ENCODE measurements around the gene SLC9B1. TPM values are rescaled to one million over a fixed set of nuclear protein-coding genes. Genes with fewer than 3 reads are reported as not detected.
"Not testable (repeated sequence)": the region's sequence is repeated elsewhere in the genome, so short reads cannot be mapped to it uniquely, and the experiment has no call there.

The SLC9B1 gene
- polyA plus RNA-seq, 1 donor (not counting 4 experiments of a cell fraction or from before 2014, with no cell fraction given), result 0.07 TPM

- H3K36me3 ChIP-seq (ENCODE audit: control insufficient read depth in 2 of 2, extremely low read depth in 1 of 2, insufficient read depth in 2 of 2, low read length in 2 of 2); dilution Hi-C loops (cut with MboI; ENCODE audit: extremely low pct_ligation_motif_present, low sequenced_read_pairs); H3K27ac ChIP-seq (ENCODE audit: control insufficient read depth, insufficient read depth, low read length); H3K9me3 ChIP-seq (ENCODE audit: control insufficient read depth, low read depth, low read length); H3K9ac ChIP-seq (ENCODE audit: control insufficient read depth, extremely low read depth, insufficient read depth, low read length); H3K4me2 ChIP-seq (ENCODE audit: control insufficient read depth, extremely low read depth, insufficient read depth, low read depth, low read length); H2AFZ ChIP-seq (ENCODE audit: control insufficient read depth, low read length); H3K9me1 ChIP-seq (ENCODE audit: control insufficient read depth, extremely low read depth, insufficient read depth, low read length); FAIRE-seq; H4K20me1 ChIP-seq (ENCODE audit: control insufficient read depth, extremely low read depth, insufficient read depth, low read length); DNase-seq (ENCODE audit: low read depth, low spot score); H3K79me2 ChIP-seq (ENCODE audit: control insufficient read depth, insufficient read depth, low read length); H3K4me3 ChIP-seq (ENCODE audit: control insufficient read depth in 2 of 3, extremely low read depth in 1 of 3, insufficient read depth in 2 of 3, low read depth in 1 of 3, low read length in 3 of 3); H3K27me3 ChIP-seq (ENCODE audit: control insufficient read depth, extremely low read depth, insufficient read depth, low read length): not testable (repeated sequence)
- H3K4me1 ChIP-seq (ENCODE audit: control insufficient read depth, extremely low read depth, insufficient read depth, low read length), result peaks cover 11% of the 10 kb centered on the region
These were observed 130.9 kb downstream of the SLC9B1 start for GRCh38 chr4:102888570-102888969.

- no peaks in the 10 kb centered on the region for H4K20me1 ChIP-seq (ENCODE audit: control insufficient read depth, extremely low read depth, insufficient read depth, low read length)
- no peak for DNase-seq (ENCODE audit: low read depth, low spot score)
- TF ChIP-seq EZH2 (IDR thresholded peaks at IDR 0.05; ENCODE audit: low read length) (no peak), CTCF (optimal IDR thresholded peaks at IDR 0.05 in 1 of 3, IDR thresholded peaks at IDR 0.05 in 1 of 3, conservative IDR thresholded peaks at IDR 0.05 in 1 of 3; ENCODE audit: extremely low read depth in 1 of 3, insufficient read depth in 2 of 3, low read length in 3 of 3) (no peak)
- no peaks in the 10 kb centered on the region for H3K79me2 ChIP-seq (ENCODE audit: control insufficient read depth, insufficient read depth, low read length)
- no peaks in the 10 kb centered on the region for H3K9me3 ChIP-seq (ENCODE audit: control insufficient read depth, low read depth, low read length)
- H3K9ac ChIP-seq (ENCODE audit: control insufficient read depth, extremely low read depth, insufficient read depth, low read length), result no peak overlapping the region
- no peak overlapping the region for H3K4me2 ChIP-seq (ENCODE audit: control insufficient read depth, extremely low read depth, insufficient read depth, low read depth, low read length)
- no peak overlapping the region for H3K27ac ChIP-seq (ENCODE audit: control insufficient read depth, insufficient read depth, low read length)
- no peaks in the 10 kb centered on the region for H3K27me3 ChIP-seq (ENCODE audit: control insufficient read depth, extremely low read depth, insufficient read depth, low read length)
- dilution Hi-C loops (cut with MboI; ENCODE audit: extremely low pct_ligation_motif_present, low sequenced_read_pairs), result no loop called here
- no peaks in the 10 kb centered on the region for H3K4me1 ChIP-seq (ENCODE audit: control insufficient read depth, extremely low read depth, insufficient read depth, low read length)
- H3K4me3 ChIP-seq (ENCODE audit: control insufficient read depth in 2 of 3, extremely low read depth in 1 of 3, insufficient read depth in 2 of 3, low read depth in 1 of 3, low read length in 3 of 3), result no peak overlapping the region
- no peak for FAIRE-seq
- H3K36me3 ChIP-seq (ENCODE audit: control insufficient read depth in 2 of 2, extremely low read depth in 1 of 2, insufficient read depth in 2 of 2, low read length in 2 of 2), result no peaks in the 10 kb centered on the region
- no peak overlapping the region for H2AFZ ChIP-seq (ENCODE audit: control insufficient read depth, low read length)
- H3K9me1 ChIP-seq (ENCODE audit: control insufficient read depth, extremely low read depth, insufficient read depth, low read length), result no peaks in the 10 kb centered on the region
These were observed 136.2 kb downstream of the SLC9B1 start for GRCh38 chr4:102883278-102883677.

- H3K4me3 ChIP-seq (ENCODE audit: control insufficient read depth in 2 of 3, extremely low read depth in 1 of 3, insufficient read depth in 2 of 3, low read depth in 1 of 3, low read length in 3 of 3), result no peak overlapping the region
These were observed 138.2 kb downstream of the SLC9B1 start for GRCh38 chr4:102881343-102881742.

More at GRCh38 chr4:102881343-102881742, 138.2 kb downstream of the SLC9B1 start:
- dilution Hi-C loops (cut with MboI; ENCODE audit: extremely low pct_ligation_motif_present, low sequenced_read_pairs), result no loop called here
- Histone ChIP-seq H3K9me1 (ENCODE audit: control insufficient read depth, extremely low read depth, insufficient read depth, low read length) (no peaks in the 10 kb centered on the region), H3K4me1 (ENCODE audit: control insufficient read depth, extremely low read depth, insufficient read depth, low read length) (no peaks in the 10 kb centered on the region), H3K79me2 (ENCODE audit: control insufficient read depth, insufficient read depth, low read length) (peaks cover 2% of the 10 kb centered on the region), H3K4me2 (ENCODE audit: control insufficient read depth, extremely low read depth, insufficient read depth, low read depth, low read length) (no peak overlapping the region), H3K36me3 (ENCODE audit: control insufficient read depth in 2 of 2, extremely low read depth in 1 of 2, insufficient read depth in 2 of 2, low read length in 2 of 2) (peaks cover 0 to 2% of the 10 kb centered on the region in 2 experiments), H3K9me3 (ENCODE audit: control insufficient read depth, low read depth, low read length) (peaks cover 3% of the 10 kb centered on the region), H3K27ac (ENCODE audit: control insufficient read depth, insufficient read depth, low read length) (no peak overlapping the region), H3K27me3 (ENCODE audit: control insufficient read depth, extremely low read depth, insufficient read depth, low read length) (no peaks in the 10 kb centered on the region), H2AFZ (ENCODE audit: control insufficient read depth, low read length) (no peak overlapping the region), H3K9ac (ENCODE audit: control insufficient read depth, extremely low read depth, insufficient read depth, low read length) (no peak overlapping the region), H4K20me1 (ENCODE audit: control insufficient read depth, extremely low read depth, insufficient read depth, low read length) (no peaks in the 10 kb centered on the region)
- DNase-seq (ENCODE audit: low read depth, low spot score) (no peak), FAIRE-seq (no peak)
- no peak for TF ChIP-seq EZH2 (IDR thresholded peaks at IDR 0.05; ENCODE audit: low read length)
- no peak for TF ChIP-seq CTCF (optimal IDR thresholded peaks at IDR 0.05 in 1 of 3, IDR thresholded peaks at IDR 0.05 in 1 of 3, conservative IDR thresholded peaks at IDR 0.05 in 1 of 3; ENCODE audit: extremely low read depth in 1 of 3, insufficient read depth in 2 of 3, low read length in 3 of 3)
